ENCODE measurements around the gene CARM1. TPM values are rescaled to one million over a fixed set of nuclear protein-coding genes. Genes with fewer than 3 reads are reported as not detected.
A peak's percentile ranks its signal among the peaks of the same experiment; 100 is the strongest.

CARM1 gene
- total and polyA plus RNA-seq, 2 donors (not counting 1 experiment from before 2014, with no cell fraction given), result 24.8 to 41.9 TPM

- H3K36me3 ChIP-seq (ENCODE audit: control insufficient read depth, insufficient read depth, low read length), result peaks cover 17% of the 10 kb centered on the region
- H3K27ac ChIP-seq (ENCODE audit: insufficient read depth, low read length), result no peak overlapping the region
Measured at GRCh38 chr19:10832939-10833296, 38.4 kb upstream of the CARM1 start.

GRCh38 chr19:10835089-10835753, 36.1 kb upstream of the CARM1 start:
- Histone ChIP-seq H3K4me1 (ENCODE audit: control insufficient read depth, extremely low read depth, insufficient read depth, low read length) (peaks cover 8% of the 10 kb centered on the region), H3K36me3 (ENCODE audit: control insufficient read depth, insufficient read depth, low read length) (peaks cover 9% of the 10 kb centered on the region), H3K27me3 (ENCODE audit: control insufficient read depth, insufficient read depth, low read length) (no peaks in the 10 kb centered on the region), H3K79me2 (ENCODE audit: control insufficient read depth, insufficient read depth, low read length) (no peaks in the 10 kb centered on the region), H4K20me1 (ENCODE audit: control insufficient read depth, extremely low read depth, insufficient read depth, low read length) (no peaks in the 10 kb centered on the region), H3K27ac (ENCODE audit: insufficient read depth, low read length) (peak overlapping the region; percentile 18), H2AFZ (ENCODE audit: low read length) (no peak overlapping the region), H3K4me3 (replicated peaks in 1 of 4; ENCODE audit: control extremely low read depth in 1 of 4, insufficient read depth in 1 of 4, low read depth in 3 of 4, low read length in 4 of 4) (peak overlapping the region in 3 of 4 experiments; percentile 22 to 80 (median 42)), H3K9me3 (ENCODE audit: control insufficient read depth, insufficient read depth, low read depth, low read length) (no peaks in the 10 kb centered on the region), H3K9ac (ENCODE audit: insufficient read depth, low read length) (no peak overlapping the region), H3K4me2 (ENCODE audit: extremely low read depth, insufficient read depth, low read length) (peak overlapping the region; percentile 40)
- DNase-seq (ENCODE audit: low read depth in 2 of 2), result no peak
- no peak for TF ChIP-seq CTCF (conservative IDR thresholded peaks at IDR 0.05 in 1 of 2, IDR thresholded peaks at IDR 0.05 in 1 of 2; ENCODE audit: low read depth in 1 of 2, low read length in 2 of 2)
- no peak for TF ChIP-seq EZH2 (IDR thresholded peaks at IDR 0.05; ENCODE audit: low read length, missing control alignments)

More at GRCh38 chr19:10832939-10833296, 38.4 kb upstream of the CARM1 start:
- H3K79me2 ChIP-seq (ENCODE audit: control insufficient read depth, insufficient read depth, low read length), result no peaks in the 10 kb centered on the region
- H3K27me3 ChIP-seq (ENCODE audit: control insufficient read depth, insufficient read depth, low read length), result no peaks in the 10 kb centered on the region
- H3K9ac ChIP-seq (ENCODE audit: insufficient read depth, low read length), result no peak overlapping the region
- no peak overlapping the region for H2AFZ ChIP-seq (ENCODE audit: low read length)
- no peaks in the 10 kb centered on the region for H3K9me3 ChIP-seq (ENCODE audit: control insufficient read depth, insufficient read depth, low read depth, low read length)
- peaks cover 8% of the 10 kb centered on the region for H3K4me1 ChIP-seq (ENCODE audit: control insufficient read depth, extremely low read depth, insufficient read depth, low read length)
- no peak overlapping the region for H3K4me3 ChIP-seq (replicated peaks in 1 of 4; ENCODE audit: control extremely low read depth in 1 of 4, insufficient read depth in 1 of 4, low read depth in 3 of 4, low read length in 4 of 4)
- TF ChIP-seq EZH2 (IDR thresholded peaks at IDR 0.05; ENCODE audit: low read length, missing control alignments), result no peak
- TF ChIP-seq CTCF (conservative IDR thresholded peaks at IDR 0.05 in 1 of 2, IDR thresholded peaks at IDR 0.05 in 1 of 2; ENCODE audit: low read depth in 1 of 2, low read length in 2 of 2), result no peak
- no peak for DNase-seq (ENCODE audit: low read depth in 2 of 2)
- H4K20me1 ChIP-seq (ENCODE audit: control insufficient read depth, extremely low read depth, insufficient read depth, low read length), result no peaks in the 10 kb centered on the region
- H3K4me2 ChIP-seq (ENCODE audit: extremely low read depth, insufficient read depth, low read length), result no peak overlapping the region

- TF ChIP-seq EZH2 (IDR thresholded peaks at IDR 0.05; ENCODE audit: low read length, missing control alignments), result no peak
- peak; percentile 10 to 15 for TF ChIP-seq CTCF (conservative IDR thresholded peaks at IDR 0.05 in 1 of 2, IDR thresholded peaks at IDR 0.05 in 1 of 2; ENCODE audit: low read depth in 1 of 2, low read length in 2 of 2)
- H2AFZ ChIP-seq (ENCODE audit: low read length), result peak within 1 kb of the TSS; percentile 85
- H3K4me1 ChIP-seq (ENCODE audit: control insufficient read depth, extremely low read depth, insufficient read depth, low read length), result peaks cover 8% of the 10 kb centered on the region
- H3K9me3 ChIP-seq (ENCODE audit: control insufficient read depth, insufficient read depth, low read depth, low read length), result no peaks in the 10 kb centered on the region
- H3K4me3 ChIP-seq (replicated peaks in 1 of 4; ENCODE audit: control extremely low read depth in 1 of 4, insufficient read depth in 1 of 4, low read depth in 3 of 4, low read length in 4 of 4), result peak within 1 kb of the TSS; percentile 64 to 85 (median 74)
- H3K4me2 ChIP-seq (ENCODE audit: extremely low read depth, insufficient read depth, low read length), result peak within 1 kb of the TSS; percentile 84
- H3K27ac ChIP-seq (ENCODE audit: insufficient read depth, low read length), result peak within 1 kb of the TSS; percentile 97
- H3K36me3 ChIP-seq (ENCODE audit: control insufficient read depth, insufficient read depth, low read length), result peaks cover 9% of the 10 kb centered on the region
- H3K27me3 ChIP-seq (ENCODE audit: control insufficient read depth, insufficient read depth, low read length), result no peaks in the 10 kb centered on the region
- no peaks in the 10 kb centered on the region for H3K79me2 ChIP-seq (ENCODE audit: control insufficient read depth, insufficient read depth, low read length)
- H3K9ac ChIP-seq (ENCODE audit: insufficient read depth, low read length), result peak within 1 kb of the TSS; percentile 93
- no peaks in the 10 kb centered on the region for H4K20me1 ChIP-seq (ENCODE audit: control insufficient read depth, extremely low read depth, insufficient read depth, low read length)
- peak; percentile 98 to 99 for DNase-seq (ENCODE audit: low read depth in 2 of 2)
Measured at GRCh38 chr19:10835754-10836478, 35.4 kb upstream of the CARM1 start, which contains the start of gene TMED1. Gene TMED1, minus strand, starts transcription at chr19:10836212. Its CDS starts 21 bp downstream, at chr19:10836191.
